Measurements from ENCODE around the gene FOXB1.

FOXB1 gene

DNA sequence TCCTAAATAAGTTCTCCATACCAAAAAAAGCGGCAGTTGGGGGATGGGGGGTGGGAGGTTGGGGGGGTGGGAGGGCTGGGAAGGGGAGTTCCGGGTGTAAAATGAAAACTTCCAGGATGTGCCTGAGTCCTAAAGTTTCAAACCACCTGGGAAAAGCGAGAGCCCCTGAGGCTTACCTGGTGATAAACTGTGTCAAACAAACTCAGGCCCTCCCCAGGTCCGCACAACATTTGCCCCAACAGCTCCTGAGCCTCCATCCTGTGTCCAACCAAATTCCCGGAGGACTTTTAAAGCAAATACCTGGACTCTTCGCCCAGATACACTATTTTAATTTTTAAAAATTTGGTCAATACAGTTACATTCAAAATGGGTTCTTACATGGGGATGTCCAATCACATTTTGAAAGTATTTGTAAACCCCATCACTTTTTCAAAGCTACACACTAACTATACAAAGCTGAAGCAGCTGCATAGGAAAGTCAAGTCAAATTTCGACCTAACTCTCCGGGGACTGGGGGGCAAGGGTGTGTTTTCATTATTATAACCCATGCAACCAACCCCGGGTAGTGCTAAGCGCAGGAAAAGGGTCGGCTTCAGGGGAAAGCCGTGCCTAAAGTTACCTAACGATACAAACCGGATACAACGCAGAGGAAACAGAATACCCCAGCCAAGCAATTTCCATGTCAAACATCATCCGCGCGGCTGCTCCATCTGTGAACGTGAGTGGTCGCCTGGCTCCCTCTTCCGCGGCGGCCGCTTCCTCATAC lies 685 bp upstream of the FOXB1 start:
- ATAC-seq (ENCODE audit: insufficient read depth, low read depth) (peak; percentile 41), DNase-seq (peak; percentile 60)
- Histone ChIP-seq H3K9me3 (ENCODE audit: insufficient read depth, low read length, severe bottlenecking) (no peaks in the 10 kb centered on the region), H2AFZ (ENCODE audit: low read depth, low read length) (peak overlapping the region; percentile 80), H3K36me3 (ENCODE audit: insufficient read depth, low read length) (peaks cover 12% of the 10 kb centered on the region; the same call in 1 of the 2 replicates), H3K27me3 (ENCODE audit: insufficient read depth, low read length, poor library complexity) (no peaks in the 10 kb centered on the region), H3K9ac (ENCODE audit: low read depth, low read length) (peak overlapping the region; percentile 62), H3K4me2 (ENCODE audit: insufficient read depth, low read length) (peak overlapping the region; percentile 77), H3K79me2 (ENCODE audit: insufficient read depth, low read length) (peaks cover 11% of the 10 kb centered on the region), H4K20me1 (ENCODE audit: insufficient read depth, low read length) (no peaks in the 10 kb centered on the region), H3K4me3 (ENCODE audit: low read depth in 1 of 2, low read length in 2 of 2) (peak overlapping the region; percentile 39 to 67; a peak in 3 of 4 replicates), H3K4me1 (ENCODE audit: insufficient read depth, low read length) (peaks cover 49% of the 10 kb centered on the region), H3K27ac (ENCODE audit: low read length) (peak overlapping the region; percentile 59)
- no peak for TF ChIP-seq CTCF (IDR thresholded peaks at IDR 0.05; ENCODE audit: borderline replicate concordance, extremely low read depth, low read length, poor library complexity, severe bottlenecking)
- no peak for TF ChIP-seq EZH2 (IDR thresholded peaks at IDR 0.05; ENCODE audit: borderline replicate concordance, low read depth, low read length, severe bottlenecking)

DNA sequence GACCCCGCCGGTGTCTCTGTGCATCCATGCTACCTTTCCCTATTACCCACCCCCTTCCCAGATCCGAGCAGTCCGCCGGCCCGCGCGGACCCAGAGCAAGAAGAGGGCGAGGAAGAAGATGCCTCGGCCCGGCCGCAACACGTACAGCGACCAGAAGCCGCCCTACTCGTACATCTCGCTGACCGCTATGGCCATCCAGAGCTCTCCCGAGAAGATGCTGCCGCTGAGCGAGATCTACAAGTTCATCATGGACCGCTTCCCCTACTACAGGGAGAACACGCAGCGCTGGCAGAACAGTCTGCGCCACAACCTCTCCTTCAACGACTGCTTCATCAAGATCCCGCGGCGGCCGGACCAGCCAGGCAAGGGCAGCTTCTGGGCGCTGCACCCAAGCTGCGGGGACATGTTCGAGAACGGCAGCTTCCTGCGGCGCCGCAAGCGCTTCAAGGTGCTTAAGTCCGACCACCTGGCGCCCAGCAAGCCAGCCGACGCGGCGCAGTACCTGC lies 788 bp downstream of the FOXB1 start:
- ATAC-seq (ENCODE audit: insufficient read depth, low read depth), result no peak
- Histone ChIP-seq H3K4me2 (ENCODE audit: insufficient read depth, low read length) (peak overlapping the region; percentile 77), H3K27ac (ENCODE audit: low read length) (peak overlapping the region; percentile 59), H3K4me3 (ENCODE audit: low read depth in 1 of 2, low read length in 2 of 2) (peak overlapping the region; percentile 39 to 67; a peak in 3 of 4 replicates), H3K4me1 (ENCODE audit: insufficient read depth, low read length) (peaks cover 40% of the 10 kb centered on the region), H3K9ac (ENCODE audit: low read depth, low read length) (peak overlapping the region; percentile 62), H3K9me3 (ENCODE audit: insufficient read depth, low read length, severe bottlenecking) (no peaks in the 10 kb centered on the region), H4K20me1 (ENCODE audit: insufficient read depth, low read length) (no peaks in the 10 kb centered on the region), H3K27me3 (ENCODE audit: insufficient read depth, low read length, poor library complexity) (no peaks in the 10 kb centered on the region), H3K79me2 (ENCODE audit: insufficient read depth, low read length) (peaks cover 11% of the 10 kb centered on the region), H3K36me3 (ENCODE audit: insufficient read depth, low read length) (peaks cover 12% of the 10 kb centered on the region; the same call in 1 of the 2 replicates), H2AFZ (ENCODE audit: low read depth, low read length) (peak overlapping the region; percentile 80)
- no peak for TF ChIP-seq EZH2 (IDR thresholded peaks at IDR 0.05; ENCODE audit: borderline replicate concordance, low read depth, low read length, severe bottlenecking)
- no peak for TF ChIP-seq CTCF (IDR thresholded peaks at IDR 0.05; ENCODE audit: borderline replicate concordance, extremely low read depth, low read length, poor library complexity, severe bottlenecking)
- DNase-seq, result peak; percentile 17

GRCh38 chr15:60005352-60006202 lies 1.5 kb downstream of the FOXB1 start:
- Histone ChIP-seq H3K4me1 (ENCODE audit: insufficient read depth, low read length) (peaks cover 40% of the 10 kb centered on the region), H3K9me3 (ENCODE audit: insufficient read depth, low read length, severe bottlenecking) (no peaks in the 10 kb centered on the region), H3K9ac (ENCODE audit: low read depth, low read length) (peak overlapping the region; percentile 62), H3K79me2 (ENCODE audit: insufficient read depth, low read length) (peaks cover 11% of the 10 kb centered on the region), H3K4me2 (ENCODE audit: insufficient read depth, low read length) (peak overlapping the region; percentile 77), H3K27ac (ENCODE audit: low read length) (peak overlapping the region; percentile 59), H4K20me1 (ENCODE audit: insufficient read depth, low read length) (no peaks in the 10 kb centered on the region), H3K4me3 (ENCODE audit: low read depth in 1 of 2, low read length in 2 of 2) (peak overlapping the region; percentile 39 to 67; a peak in 3 of 4 replicates), H3K36me3 (ENCODE audit: insufficient read depth, low read length) (peaks cover 12% of the 10 kb centered on the region; the same call in 1 of the 2 replicates), H2AFZ (ENCODE audit: low read depth, low read length) (peak overlapping the region; percentile 66), H3K27me3 (ENCODE audit: insufficient read depth, low read length, poor library complexity) (no peaks in the 10 kb centered on the region)
- DNase-seq (peak; percentile 12), ATAC-seq (ENCODE audit: insufficient read depth, low read depth) (no peak)
- no peak for TF ChIP-seq EZH2 (IDR thresholded peaks at IDR 0.05; ENCODE audit: borderline replicate concordance, low read depth, low read length, severe bottlenecking)
- no peak for TF ChIP-seq CTCF (IDR thresholded peaks at IDR 0.05; ENCODE audit: borderline replicate concordance, extremely low read depth, low read length, poor library complexity, severe bottlenecking)

All from DND-41 (cell line).